Kidney epithelial cell (primary cell): Measurements from ENCODE around the gene UBE2Q1. TPM values are rescaled to one million over a fixed set of nuclear protein-coding genes. Genes with fewer than 3 reads are reported as not detected.

Source experiments
- DNase-seq: peaks from one replicate; pipeline ENCODE4 v3.0.0-alpha.2; 2010; ENCODE audit warnings: low read depth
- H3K27me3 ChIP-seq: 2 replicates; pipeline ENCODE4 v1.6.0; 2011; ENCODE audit warnings: low read length; ENCODE audit not compliant: control insufficient read depth, insufficient read depth
- H3K36me3 ChIP-seq: 2 replicates; pipeline ENCODE4 v1.5.1; 2011; ENCODE audit warnings: low read length; ENCODE audit not compliant: control insufficient read depth, insufficient read depth
- H3K4me3 ChIP-seq: 2 replicates; pipeline ENCODE4 v1.5.1; 2011; ENCODE audit warnings: low read depth, mild to moderate bottlenecking, control low read depth, low read length
- CTCF ChIP-seq: IDR thresholded peaks from 2 replicates; pipeline ENCODE4 v1.5.1; 2011; ENCODE audit warnings: mild to moderate bottlenecking, moderate library complexity, low read length, control low read depth, inconsistent platforms; ENCODE audit not compliant: insufficient read depth, poor library complexity, severe bottlenecking
- total RNA-seq: library from RNA; depleted of rRNA; stranded (reverse); fragments of >200 nt; gene quantifications from 2 replicates; pipeline ENCODE4 v1.2.3, GENCODE V29; 2015

The UBE2Q1 gene
- total RNA-seq, 1 donor from 2014 or later, result 42.7 TPM

GRCh38 chr1:154558720-154559465 lies 431 bp upstream of the UBE2Q1 start:
- H3K4me3 ChIP-seq, result peak overlapping the region; percentile 85
- no peaks in the 10 kb centered on the region for H3K27me3 ChIP-seq
- no peak for TF ChIP-seq CTCF
- H3K36me3 ChIP-seq, result no peaks in the 10 kb centered on the region
- peak; percentile 86 for DNase-seq

GRCh38 chr1:154557248-154557938 lies 1.1 kb downstream of the UBE2Q1 start:
- H3K36me3 ChIP-seq, result peaks cover 3% of the 10 kb centered on the region
- no peak for TF ChIP-seq CTCF
- H3K27me3 ChIP-seq, result no peaks in the 10 kb centered on the region
- no peak for DNase-seq
- H3K4me3 ChIP-seq, result peak overlapping the region; percentile 85

GRCh38 chr1:154556422-154556821 lies 2.0 kb downstream of the UBE2Q1 start:
- no peaks in the 10 kb centered on the region for H3K27me3 ChIP-seq
- H3K36me3 ChIP-seq, result peaks cover 3% of the 10 kb centered on the region
- peak overlapping the region; percentile 85 for H3K4me3 ChIP-seq
- no peak for TF ChIP-seq CTCF
- no peak for DNase-seq

- no peaks in the 10 kb centered on the region for H3K27me3 ChIP-seq
- H3K4me3 ChIP-seq, result no peak overlapping the region
- no peak for DNase-seq
- peaks cover 5% of the 10 kb centered on the region for H3K36me3 ChIP-seq
- no peak for TF ChIP-seq CTCF
These were observed 5.1 kb downstream of the UBE2Q1 start for GRCh38 chr1:154553056-154554030.

GRCh38 chr1:154552036-154552435 lies 6.4 kb downstream of the UBE2Q1 start:
- no peaks in the 10 kb centered on the region for H3K27me3 ChIP-seq
- peaks cover 5% of the 10 kb centered on the region for H3K36me3 ChIP-seq
- no peak overlapping the region for H3K4me3 ChIP-seq
- no peak for DNase-seq
- no peak for TF ChIP-seq CTCF
